Activated CD4-positive, alpha-beta T cell treated with anti-CD3 and anti-CD28 coated beads, Interleukin-2, Interleukin-4, amounts not matched to agents 100 ng/mL and 50 ng/mL, durations not matched to agents 16 hours and 8 hours (primary cell): Measurements from ENCODE around the gene PTPN12.
A peak's percentile ranks its signal among the peaks of the same experiment; 100 is the strongest.
"Not testable (repeated sequence)": the region's sequence is repeated elsewhere in the genome, so short reads cannot be mapped to it uniquely, and the experiment has no call there.

ENCODE experiments used
- DNase-seq: peaks from one replicate; pipeline ENCODE4 v3.0.0-alpha.2; 2020; ENCODE audit warnings: low spot score

PTPN12 gene

GRCh38 chr7:77537136-77537777 lies at the start of gene PTPN12:
Gene PTPN12, plus strand, starts transcription at chr7:77537295. Its CDS starts 252 bp downstream, at chr7:77537547.
- DNase-seq = peak; percentile 9

GRCh38 chr7:77488986-77489385 lies 48.1 kb upstream of the PTPN12 start:
- no peak for DNase-seq

- no peak for DNase-seq
Measured at GRCh38 chr7:77497079-77497478, 40.0 kb upstream of the PTPN12 start.

- no peak for DNase-seq
Measured at GRCh38 chr7:77498659-77499379, 38.3 kb upstream of the PTPN12 start.

GRCh38 chr7:77501192-77501515 lies 35.9 kb upstream of the PTPN12 start:
- no peak for DNase-seq

GRCh38 chr7:77504951-77505350 lies 32.1 kb upstream of the PTPN12 start:
- no peak for DNase-seq

GRCh38 chr7:77506899-77507298 lies 30.2 kb upstream of the PTPN12 start:
- no peak for DNase-seq

- DNase-seq = not testable (repeated sequence)
Measured at GRCh38 chr7:77513002-77513670, 24.0 kb upstream of the PTPN12 start.

GRCh38 chr7:77516085-77516484 lies 21.0 kb upstream of the PTPN12 start:
- no peak for DNase-seq

GRCh38 chr7:77520261-77520660 lies 16.8 kb upstream of the PTPN12 start:
- no peak for DNase-seq

GRCh38 chr7:77521537-77521936 lies 15.6 kb upstream of the PTPN12 start:
- not testable (repeated sequence) for DNase-seq

- DNase-seq = no peak
Measured at GRCh38 chr7:77524731-77525130, 12.4 kb upstream of the PTPN12 start.

GRCh38 chr7:77525231-77525630 lies 11.9 kb upstream of the PTPN12 start:
- no peak for DNase-seq

GRCh38 chr7:77528368-77528767 lies 8.7 kb upstream of the PTPN12 start:
- no peak for DNase-seq

GRCh38 chr7:77529279-77529678 lies 7.8 kb upstream of the PTPN12 start:
- no peak for DNase-seq

- DNase-seq = no peak
Measured at GRCh38 chr7:77531038-77531437, 6.1 kb upstream of the PTPN12 start.

- DNase-seq = no peak
Measured at GRCh38 chr7:77532247-77532646, 4.8 kb upstream of the PTPN12 start.

GRCh38 chr7:77532732-77533131 lies 4.4 kb upstream of the PTPN12 start:
- not testable (repeated sequence) for DNase-seq

GRCh38 chr7:77534046-77534445 lies 3.0 kb upstream of the PTPN12 start:
- DNase-seq = not testable (repeated sequence)

- no peak for DNase-seq
Measured at GRCh38 chr7:77536017-77536412, 1.1 kb upstream of the PTPN12 start.

- peak; percentile 97 for DNase-seq
Measured at GRCh38 chr7:77536413-77537135, 521 bp upstream of the PTPN12 start.

- DNase-seq = peak; percentile 7
Measured at GRCh38 chr7:77537778-77538280, 734 bp downstream of the PTPN12 start.
